GM10266 (cell line): ENCODE measurements around the gene PLA2G4E.
A peak's percentile ranks its signal among the peaks of the same experiment; 100 is the strongest.

Source experiments
- DNase-seq: peaks from one replicate; pipeline ENCODE4 v3.0.0; 2012; ENCODE audit errors: extremely low spot score
- TF ChIP-seq, protein P1 (sequence below): IDR thresholded peaks from 2 replicates; pipeline ENCODE4 v1.5.1; 2012; ENCODE audit warnings: mild to moderate bottlenecking, low read depth; ENCODE audit not compliant: control insufficient read depth, insufficient read depth; ENCODE audit errors: missing control alignments

Gene PLA2G4E

DNA sequence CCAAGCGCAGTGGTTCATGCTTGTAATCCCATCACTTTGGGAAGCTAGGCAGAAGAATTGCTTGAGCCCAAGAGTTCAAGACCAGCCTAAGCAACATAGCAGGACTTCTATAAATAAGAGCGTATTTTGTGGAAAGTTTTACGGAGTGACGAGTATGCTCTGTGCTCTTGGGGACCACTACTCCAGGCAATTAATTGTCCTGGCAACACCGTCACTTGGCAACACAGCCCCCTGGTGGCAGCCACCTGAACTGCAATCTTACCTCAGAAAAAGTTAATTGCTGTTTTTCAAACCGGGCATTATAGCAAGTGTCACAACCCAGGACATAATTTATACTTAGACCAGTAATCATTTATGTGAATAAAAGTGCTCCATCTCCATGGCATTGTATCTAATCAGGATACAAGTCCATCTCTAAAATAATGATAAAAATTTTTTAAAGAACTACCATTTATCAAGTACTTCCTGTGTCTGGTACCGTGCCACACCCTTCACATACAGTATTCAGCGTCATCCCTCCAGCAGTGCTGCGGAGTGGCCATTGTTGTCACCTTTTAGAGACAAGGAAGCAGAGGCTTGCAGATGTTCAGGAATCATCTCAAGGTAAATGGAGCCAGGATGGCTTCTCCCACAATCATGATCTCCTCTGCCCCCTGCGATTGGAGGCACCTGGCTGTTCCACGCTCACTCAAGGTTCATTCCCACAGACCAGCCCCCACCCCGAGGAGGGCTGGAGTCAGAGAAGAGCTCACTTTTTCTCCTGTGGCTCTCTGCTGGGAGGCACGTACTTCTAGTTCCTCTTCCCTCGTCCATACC lies 39.0 kb upstream of the PLA2G4E start:
- TF ChIP-seq, protein P1, sequence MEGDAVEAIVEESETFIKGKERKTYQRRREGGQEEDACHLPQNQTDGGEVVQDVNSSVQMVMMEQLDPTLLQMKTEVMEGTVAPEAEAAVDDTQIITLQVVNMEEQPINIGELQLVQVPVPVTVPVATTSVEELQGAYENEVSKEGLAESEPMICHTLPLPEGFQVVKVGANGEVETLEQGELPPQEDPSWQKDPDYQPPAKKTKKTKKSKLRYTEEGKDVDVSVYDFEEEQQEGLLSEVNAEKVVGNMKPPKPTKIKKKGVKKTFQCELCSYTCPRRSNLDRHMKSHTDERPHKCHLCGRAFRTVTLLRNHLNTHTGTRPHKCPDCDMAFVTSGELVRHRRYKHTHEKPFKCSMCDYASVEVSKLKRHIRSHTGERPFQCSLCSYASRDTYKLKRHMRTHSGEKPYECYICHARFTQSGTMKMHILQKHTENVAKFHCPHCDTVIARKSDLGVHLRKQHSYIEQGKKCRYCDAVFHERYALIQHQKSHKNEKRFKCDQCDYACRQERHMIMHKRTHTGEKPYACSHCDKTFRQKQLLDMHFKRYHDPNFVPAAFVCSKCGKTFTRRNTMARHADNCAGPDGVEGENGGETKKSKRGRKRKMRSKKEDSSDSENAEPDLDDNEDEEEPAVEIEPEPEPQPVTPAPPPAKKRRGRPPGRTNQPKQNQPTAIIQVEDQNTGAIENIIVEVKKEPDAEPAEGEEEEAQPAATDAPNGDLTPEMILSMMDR, result peak; percentile 95
- DNase-seq, result peak; percentile 69

DNA sequence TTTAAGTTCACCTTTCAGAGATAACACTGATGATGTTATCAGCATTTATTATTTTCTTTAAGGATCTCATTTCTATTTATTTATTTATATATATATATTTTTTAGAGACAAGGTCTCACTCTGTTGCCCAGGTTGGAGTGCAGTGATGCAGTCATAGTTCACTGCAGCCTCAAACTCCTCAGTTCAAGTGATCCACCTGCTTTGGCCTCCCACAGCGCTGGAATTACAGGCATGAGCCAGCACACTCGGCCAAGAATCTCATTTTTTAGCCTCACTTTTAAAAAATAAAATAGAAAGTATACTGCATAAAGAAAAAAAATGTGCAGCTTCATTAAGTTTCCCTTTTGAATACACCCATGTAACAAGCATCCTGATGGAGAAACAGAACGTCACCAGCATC lies 37.9 kb upstream of the PLA2G4E start:
- TF ChIP-seq, protein P1, result no peak
- no peak for DNase-seq

DNA sequence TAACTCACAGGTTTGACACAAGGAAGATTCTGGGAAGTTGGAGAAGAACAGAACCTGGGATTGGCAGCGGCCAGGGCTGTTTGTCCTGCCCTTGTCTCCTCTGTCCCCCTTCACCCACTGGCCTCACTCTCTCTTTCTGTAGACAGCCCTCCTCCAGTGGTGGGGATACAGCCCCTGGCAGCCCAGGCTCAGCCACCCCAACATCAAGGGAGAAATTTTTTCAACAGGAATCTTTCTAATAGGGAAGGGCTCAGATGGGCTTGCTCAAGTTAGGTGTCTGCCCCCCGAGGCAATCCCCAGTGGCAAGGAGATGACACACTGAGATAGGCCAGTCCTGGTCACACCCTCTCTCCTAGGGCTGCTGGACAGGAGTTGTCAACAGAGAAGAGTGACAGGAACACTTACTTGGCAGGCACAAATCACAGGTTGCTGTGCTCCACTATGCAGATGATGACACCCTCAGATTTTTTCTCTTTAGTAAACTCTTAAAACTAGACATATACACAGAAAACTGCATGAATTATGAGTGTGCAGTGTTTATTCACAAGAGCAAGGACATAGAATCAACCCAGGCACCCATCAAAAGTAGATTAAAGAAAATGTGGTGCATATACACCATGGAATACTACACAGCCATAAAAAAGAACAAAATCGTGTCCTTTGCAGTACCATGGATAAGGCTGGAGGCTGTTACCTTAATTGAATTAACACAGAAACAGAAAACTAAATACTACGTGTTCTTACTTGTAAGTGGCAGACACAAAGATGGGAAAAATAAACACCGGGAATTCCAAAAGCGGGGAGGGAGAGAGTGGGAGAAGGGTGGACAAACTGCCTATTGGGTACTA lies 37.2 kb upstream of the PLA2G4E start:
- TF ChIP-seq, protein P1, result no peak
- DNase-seq, result no peak

DNA sequence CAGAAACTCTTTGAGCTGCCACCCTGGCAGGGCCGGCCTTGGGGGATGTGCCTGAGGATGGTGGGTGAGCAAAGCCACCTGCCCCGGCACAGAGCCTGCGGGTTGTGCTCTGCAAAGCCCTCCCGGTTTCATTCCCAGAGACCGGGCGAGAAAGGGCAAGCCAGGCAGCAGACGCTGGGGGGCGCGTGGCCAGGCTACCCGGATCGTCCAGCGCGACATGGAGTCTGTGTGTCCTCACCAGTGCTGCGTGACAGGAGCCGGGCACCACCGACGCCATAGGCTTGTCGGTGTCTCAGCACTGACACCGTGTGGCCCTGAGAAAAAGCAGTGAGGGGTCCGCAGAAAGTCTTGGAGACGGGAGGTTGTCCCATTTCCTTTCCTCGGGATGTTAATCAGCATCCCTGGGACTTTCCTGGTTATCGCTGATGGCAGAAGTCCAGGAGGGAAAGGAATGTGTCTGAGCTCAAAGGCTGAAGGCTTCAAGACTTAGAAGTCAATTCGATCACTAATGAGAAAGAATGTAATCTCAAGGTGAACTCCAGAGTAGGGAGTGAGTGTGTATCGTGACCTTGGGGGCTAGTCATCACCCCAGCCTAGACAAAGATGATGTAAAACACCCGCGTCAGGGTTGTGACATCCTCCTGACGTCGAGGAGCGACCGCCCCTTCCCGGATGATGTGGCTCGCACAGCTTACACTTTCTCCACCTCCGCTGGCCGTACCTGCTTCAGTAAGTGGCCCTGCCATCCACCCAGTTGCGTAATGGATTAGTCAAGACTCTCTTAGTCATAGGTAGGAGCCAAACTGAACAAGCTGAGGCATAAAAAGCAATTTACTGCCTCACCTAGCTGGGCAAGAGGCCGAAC lies 36.3 kb upstream of the PLA2G4E start:
- DNase-seq, result peak; percentile 75
- TF ChIP-seq, protein P1, result peak; percentile 70

DNA sequence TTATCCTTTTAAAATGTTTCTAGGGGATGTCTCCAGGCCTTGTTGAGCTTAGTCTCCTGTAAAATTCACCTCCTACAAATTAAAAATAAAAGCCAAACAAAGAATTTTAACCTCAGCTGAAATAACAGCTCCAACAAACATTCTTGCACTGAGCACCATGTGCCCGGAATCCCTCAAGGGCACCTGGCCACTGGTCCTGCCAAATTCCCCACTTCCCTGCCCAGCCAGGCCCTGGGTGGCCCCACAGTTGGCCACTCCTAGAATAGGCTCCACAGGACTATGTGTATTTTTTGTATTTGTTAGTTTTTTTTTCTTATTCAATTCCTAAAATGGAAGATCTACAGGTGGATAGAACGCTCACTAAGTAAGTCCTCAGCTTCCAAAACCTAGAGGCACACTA lies 33.1 kb upstream of the PLA2G4E start:
- TF ChIP-seq, protein P1, result no peak
- DNase-seq, result no peak

DNA sequence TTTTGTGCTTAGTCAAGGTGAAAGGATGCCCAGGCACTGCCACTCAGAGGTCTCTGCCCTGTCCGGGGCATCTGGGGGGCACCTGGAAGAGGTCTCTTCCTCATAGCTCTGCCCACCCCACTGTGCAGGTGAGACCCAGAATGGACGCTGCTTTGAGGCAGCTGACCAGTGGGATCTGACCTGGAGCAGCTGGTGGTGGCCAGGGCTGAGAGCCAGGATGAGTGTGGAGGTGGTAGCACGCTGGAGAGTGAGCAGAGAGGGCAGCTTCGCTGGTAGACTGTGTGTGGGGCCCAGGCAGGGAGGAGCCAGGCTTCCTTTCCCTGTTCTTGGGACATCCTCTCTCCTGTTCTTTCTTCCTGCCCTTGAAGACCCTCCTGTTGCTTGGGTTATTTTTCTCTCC lies 32.2 kb upstream of the PLA2G4E start:
- DNase-seq, result no peak
- TF ChIP-seq, protein P1, result no peak
